Left ventricle myocardium inferior (tissue), 1 donor: ENCODE measurements around the gene AP1S2. TPM values are rescaled to one million over a fixed set of nuclear protein-coding genes. Genes with fewer than 3 reads are reported as not detected.
A peak's percentile ranks its signal among the peaks of the same experiment; 100 is the strongest.
"Not testable (repeated sequence)": the region's sequence is repeated elsewhere in the genome, so short reads cannot be mapped to it uniquely, and the experiment has no call there.

Experiments used
- DNase-seq: peaks from one replicate; pipeline ENCODE4 v3.0.0-alpha.2; 2020
- H3K27ac ChIP-seq: fragments of 200-600 bp; replicated peaks from 2 replicates; pipeline ENCODE4 v1.8.0; 2021
- H3K27me3 ChIP-seq: fragments of 200-600 bp; 2 replicates; pipeline ENCODE4 v1.8.0; 2021; ENCODE audit warnings: low read depth
- H3K36me3 ChIP-seq: fragments of 200-600 bp; 2 replicates; pipeline ENCODE4 v1.8.0; 2021
- H3K4me1 ChIP-seq: fragments of 200-600 bp; 2 replicates; pipeline ENCODE4 v1.8.0; 2021
- H3K4me3 ChIP-seq: fragments of 200-600 bp; 2 replicates; pipeline ENCODE4 v1.8.0; 2021; ENCODE audit warnings: mild to moderate bottlenecking, moderate library complexity
- H3K9me3 ChIP-seq: fragments of 200-600 bp; replicated peaks from 2 replicates; pipeline ENCODE4 v1.8.0; 2021
- intact Hi-C: fragments of 100-400 bp; cut with micrococcal nuclease; formaldehyde crosslinking; loops from one replicate; pipeline ENCODE4 v1.11.0; 2022
- total RNA-seq: library from RNA; stranded (reverse); fragmentation: NEBNext Ultra II Directional; extraction: Animal tissue kit (Norgen Biotek cat#: 25700); gene quantifications from one replicate; pipeline ENCODE4 v1.2.1, GENCODE V29; 2021
- TF ChIP-seq, protein P1 (sequence below): fragments of 200-600 bp; IDR thresholded peaks from 2 replicates; pipeline ENCODE4 v1.8.0; 2021; ENCODE audit warnings: antibody characterized with exemption, mild to moderate bottlenecking, borderline replicate concordance
- donor health status: DM: no; HTN: yes; CAD: no; lungs with severe emphysema.

The AP1S2 gene
- total RNA-seq, 1 donor from 2014 or later: 143 TPM

DNA sequence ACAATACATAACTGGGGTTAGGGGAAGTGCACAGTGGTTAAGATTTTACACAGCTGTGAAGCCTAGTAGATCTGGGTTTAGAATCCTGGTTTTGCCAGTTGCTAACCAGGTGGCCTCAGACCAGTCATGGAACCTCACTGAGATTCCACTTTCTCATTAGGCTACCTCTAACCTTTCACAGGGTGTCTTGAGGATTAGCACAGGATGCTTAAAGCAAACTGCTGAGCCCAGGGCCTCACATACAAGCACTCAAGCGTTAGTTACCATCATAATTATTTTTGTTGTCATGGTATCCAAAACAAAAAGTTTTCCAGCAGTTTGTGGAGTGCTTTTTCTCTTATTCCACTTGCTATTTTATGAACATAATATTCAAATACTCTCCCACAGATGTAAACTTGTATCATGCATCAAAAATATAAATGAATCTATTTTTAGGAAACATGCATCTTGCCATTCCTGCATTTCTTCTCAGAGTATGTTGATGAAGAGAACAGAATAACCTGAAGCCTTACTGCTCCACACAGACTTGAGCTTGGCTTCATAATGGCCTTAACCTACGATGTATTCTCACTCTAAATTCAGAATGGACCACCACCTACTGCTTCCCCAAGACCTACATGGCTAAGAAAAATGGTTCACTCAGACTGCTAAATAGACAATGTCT is 12.6 kb downstream of the AP1S2 start:
- H3K27ac ChIP-seq: no peak overlapping the region
- peaks cover 12% of the 10 kb centered on the region for H3K36me3 ChIP-seq
- intact Hi-C loops: no loop called here
- no peaks in the 10 kb centered on the region for H3K27me3 ChIP-seq
- peaks cover 42% of the 10 kb centered on the region for H3K4me1 ChIP-seq
- no peak for DNase-seq
- H3K4me3 ChIP-seq: no peak overlapping the region
- H3K9me3 ChIP-seq: no peaks in the 10 kb centered on the region
- TF ChIP-seq, protein P1, sequence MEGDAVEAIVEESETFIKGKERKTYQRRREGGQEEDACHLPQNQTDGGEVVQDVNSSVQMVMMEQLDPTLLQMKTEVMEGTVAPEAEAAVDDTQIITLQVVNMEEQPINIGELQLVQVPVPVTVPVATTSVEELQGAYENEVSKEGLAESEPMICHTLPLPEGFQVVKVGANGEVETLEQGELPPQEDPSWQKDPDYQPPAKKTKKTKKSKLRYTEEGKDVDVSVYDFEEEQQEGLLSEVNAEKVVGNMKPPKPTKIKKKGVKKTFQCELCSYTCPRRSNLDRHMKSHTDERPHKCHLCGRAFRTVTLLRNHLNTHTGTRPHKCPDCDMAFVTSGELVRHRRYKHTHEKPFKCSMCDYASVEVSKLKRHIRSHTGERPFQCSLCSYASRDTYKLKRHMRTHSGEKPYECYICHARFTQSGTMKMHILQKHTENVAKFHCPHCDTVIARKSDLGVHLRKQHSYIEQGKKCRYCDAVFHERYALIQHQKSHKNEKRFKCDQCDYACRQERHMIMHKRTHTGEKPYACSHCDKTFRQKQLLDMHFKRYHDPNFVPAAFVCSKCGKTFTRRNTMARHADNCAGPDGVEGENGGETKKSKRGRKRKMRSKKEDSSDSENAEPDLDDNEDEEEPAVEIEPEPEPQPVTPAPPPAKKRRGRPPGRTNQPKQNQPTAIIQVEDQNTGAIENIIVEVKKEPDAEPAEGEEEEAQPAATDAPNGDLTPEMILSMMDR: no peak

DNA sequence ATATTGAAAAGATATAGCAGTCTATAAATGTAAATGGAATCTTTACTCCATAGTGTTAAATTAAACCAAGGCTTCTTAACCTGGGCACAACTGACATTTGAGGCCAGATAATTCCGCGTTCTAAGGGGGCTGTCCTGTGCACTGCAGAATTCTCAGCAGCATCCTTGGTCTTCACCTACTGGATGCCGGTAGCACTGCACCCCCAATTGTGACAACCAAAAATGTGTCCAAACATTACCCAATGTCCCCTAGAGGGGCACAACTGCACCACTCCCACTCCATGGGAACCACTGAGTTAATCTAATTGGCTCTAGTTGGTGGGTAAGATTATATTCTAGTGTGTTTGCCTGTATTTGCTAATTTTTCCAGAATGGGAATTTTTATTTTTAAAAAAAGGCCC is 16.6 kb downstream of the AP1S2 start:
- TF ChIP-seq, protein P1: peak; percentile 8
- no peak overlapping the region for H3K27ac ChIP-seq
- peaks cover 31% of the 10 kb centered on the region for H3K4me1 ChIP-seq
- intact Hi-C loops: no loop called here
- no peak for DNase-seq
- H3K36me3 ChIP-seq: peaks cover 1% of the 10 kb centered on the region
- no peak overlapping the region for H3K4me3 ChIP-seq
- no peaks in the 10 kb centered on the region for H3K9me3 ChIP-seq
- no peaks in the 10 kb centered on the region for H3K27me3 ChIP-seq

DNA sequence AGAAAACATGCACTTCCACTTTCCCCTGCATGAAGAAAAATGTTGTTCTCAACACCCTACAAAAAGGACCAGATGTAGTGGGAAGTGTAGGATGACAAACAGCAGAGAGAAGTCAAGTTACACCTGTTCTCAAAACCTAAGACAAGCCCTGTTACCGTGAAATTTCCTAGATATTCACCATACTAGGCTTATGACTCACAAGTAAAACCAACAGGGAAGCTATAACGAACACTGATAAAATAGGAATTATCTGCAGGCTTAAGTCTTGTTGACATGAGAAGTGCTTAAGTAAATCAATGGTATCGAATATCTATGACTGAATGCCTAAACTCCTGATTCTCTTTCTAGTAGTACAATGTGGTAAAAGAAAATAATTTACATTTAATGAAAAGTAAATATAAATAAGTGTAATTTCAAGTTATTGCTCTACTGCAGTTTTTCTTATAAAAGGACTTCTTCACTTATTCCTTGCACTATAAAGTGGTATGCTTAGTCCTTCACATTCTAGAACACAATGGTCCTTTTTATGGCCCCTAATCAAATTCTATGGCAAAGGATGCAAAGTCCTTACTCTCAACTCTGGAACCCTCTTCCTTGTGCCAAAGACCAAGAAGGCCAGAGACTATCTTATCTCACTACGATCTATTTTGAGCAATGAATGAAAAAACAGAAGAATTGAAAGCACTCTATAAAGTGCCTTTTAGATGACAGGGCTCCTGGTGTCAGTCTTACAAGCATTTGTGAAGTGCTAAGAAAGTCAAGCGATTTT is 19.6 kb downstream of the AP1S2 start:
- H3K9me3 ChIP-seq: no peaks in the 10 kb centered on the region
- H3K4me1 ChIP-seq: peaks cover 21% of the 10 kb centered on the region
- no peak overlapping the region for H3K27ac ChIP-seq
- intact Hi-C loops: no loop called here
- no peaks in the 10 kb centered on the region for H3K27me3 ChIP-seq
- no peaks in the 10 kb centered on the region for H3K36me3 ChIP-seq
- DNase-seq: no peak
- no peak overlapping the region for H3K4me3 ChIP-seq
- TF ChIP-seq, protein P1: no peak

DNA sequence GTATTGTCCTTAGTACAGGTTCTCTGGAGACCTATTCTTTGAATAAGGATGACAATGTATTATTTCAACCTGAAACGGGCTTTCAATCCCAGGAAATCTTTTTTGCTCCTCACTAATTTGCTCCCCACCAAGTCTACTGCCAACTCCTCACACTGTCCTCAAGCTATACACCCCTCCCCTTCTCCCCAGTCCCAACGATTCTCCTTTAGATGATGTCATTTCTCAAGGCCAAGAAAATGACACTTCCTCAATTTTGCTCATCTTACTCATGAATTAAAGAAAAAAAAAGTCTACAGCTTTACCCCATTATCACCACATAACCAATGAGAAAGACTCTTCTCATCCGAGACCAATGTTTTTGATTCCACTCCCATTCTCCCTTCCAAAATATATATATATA is 20.6 kb downstream of the AP1S2 start:
- no peak for DNase-seq
- H3K9me3 ChIP-seq: no peaks in the 10 kb centered on the region
- H3K4me1 ChIP-seq: peaks cover 20% of the 10 kb centered on the region
- intact Hi-C loops: no loop called here
- no peak overlapping the region for H3K4me3 ChIP-seq
- no peaks in the 10 kb centered on the region for H3K27me3 ChIP-seq
- TF ChIP-seq, protein P1: no peak
- no peak overlapping the region for H3K27ac ChIP-seq
- no peaks in the 10 kb centered on the region for H3K36me3 ChIP-seq

DNA sequence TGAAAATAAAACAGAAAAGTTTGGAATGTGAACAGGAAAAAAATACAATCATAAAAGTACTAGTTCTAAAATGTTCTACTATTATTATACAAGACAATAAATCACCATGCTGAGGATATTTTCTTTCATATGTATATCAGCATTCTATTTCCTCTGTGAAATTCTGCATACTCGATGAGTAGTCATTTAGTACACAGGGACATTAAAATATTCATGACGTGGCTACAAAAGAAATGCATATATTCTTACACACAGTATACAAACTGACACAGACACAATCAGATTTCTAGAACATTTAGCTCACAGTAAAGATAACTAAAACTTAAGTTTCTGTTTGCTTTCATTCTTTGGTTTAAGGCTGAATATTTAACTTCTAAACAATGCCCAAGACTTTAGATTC is 23.3 kb downstream of the AP1S2 start:
- DNase-seq, intact Hi-C loops, H3K4me3 ChIP-seq, H3K27me3 ChIP-seq, H3K27ac ChIP-seq, H3K36me3 ChIP-seq, H3K9me3 ChIP-seq: not testable (repeated sequence)
- H3K4me1 ChIP-seq: peaks cover 20% of the 10 kb centered on the region

DNA sequence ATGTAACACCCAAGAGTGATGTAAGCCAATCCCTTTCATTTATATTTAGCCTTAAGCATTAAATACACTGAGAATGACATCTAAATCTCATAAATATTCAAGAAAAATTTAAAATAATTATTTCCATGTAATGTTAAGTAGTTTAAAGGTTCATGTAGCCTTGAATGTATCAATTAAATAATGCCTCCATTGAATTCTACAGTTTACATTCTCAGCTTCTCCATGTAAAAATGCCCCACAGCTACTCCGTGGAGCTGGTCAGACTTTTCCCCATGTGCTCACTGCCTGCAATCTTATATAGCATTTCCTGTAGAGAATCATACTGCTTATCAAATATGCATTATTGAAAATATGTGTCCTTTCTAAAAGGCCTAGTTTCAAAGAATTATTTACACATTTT is 25.4 kb downstream of the AP1S2 start:
- no peaks in the 10 kb centered on the region for H3K27me3 ChIP-seq
- TF ChIP-seq, protein P1: no peak
- no peak overlapping the region for H3K27ac ChIP-seq
- no peaks in the 10 kb centered on the region for H3K9me3 ChIP-seq
- H3K4me3 ChIP-seq: no peak overlapping the region
- intact Hi-C loops: no loop called here
- H3K36me3 ChIP-seq: no peaks in the 10 kb centered on the region
- peaks cover 12% of the 10 kb centered on the region for H3K4me1 ChIP-seq
- DNase-seq: no peak
